Measurements from ENCODE around the gene PLXDC2.
A peak's percentile ranks its signal among the peaks of the same experiment; 100 is the strongest.

The PLXDC2 gene

DNA sequence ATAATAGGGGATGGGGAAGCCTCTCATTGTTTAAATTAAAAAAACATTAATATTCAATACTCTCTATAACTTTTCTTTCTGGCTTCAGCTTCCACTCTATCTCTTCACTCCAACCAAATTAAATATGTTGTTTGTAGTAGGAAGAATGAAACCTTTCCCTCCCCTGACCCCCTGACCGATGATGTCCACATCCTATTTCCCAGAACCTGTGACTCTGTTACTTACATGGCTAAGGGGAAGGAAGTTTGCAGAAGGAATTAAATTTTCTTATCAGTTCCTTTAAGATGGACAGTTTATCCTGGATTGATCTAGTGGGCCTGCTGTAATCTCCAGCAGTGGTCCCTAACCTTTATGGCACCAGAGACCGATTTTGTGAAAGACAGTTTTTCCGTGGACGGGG, 130.0 kb downstream of the PLXDC2 start:
- DNase-seq = no peak

DNA sequence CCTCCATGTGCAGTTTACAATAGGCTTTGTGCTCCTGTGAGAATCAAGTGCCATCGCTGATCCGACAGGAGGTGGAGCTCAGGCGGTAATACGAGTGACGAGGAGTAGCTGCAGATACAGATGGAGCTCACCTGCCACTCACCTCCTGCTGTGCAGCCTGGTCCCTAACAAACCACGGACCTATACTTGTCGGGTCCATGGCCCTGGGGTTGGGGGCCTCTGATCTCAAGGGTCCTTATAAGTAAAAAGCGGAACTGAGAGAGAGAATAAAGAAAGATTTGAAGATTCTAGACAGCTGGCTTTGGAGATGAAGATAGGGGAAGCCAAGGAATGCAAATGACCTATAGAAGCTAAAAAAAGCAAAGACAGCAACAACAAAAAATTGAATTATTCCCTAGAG, 130.6 kb downstream of the PLXDC2 start:
- no peak for DNase-seq

DNA sequence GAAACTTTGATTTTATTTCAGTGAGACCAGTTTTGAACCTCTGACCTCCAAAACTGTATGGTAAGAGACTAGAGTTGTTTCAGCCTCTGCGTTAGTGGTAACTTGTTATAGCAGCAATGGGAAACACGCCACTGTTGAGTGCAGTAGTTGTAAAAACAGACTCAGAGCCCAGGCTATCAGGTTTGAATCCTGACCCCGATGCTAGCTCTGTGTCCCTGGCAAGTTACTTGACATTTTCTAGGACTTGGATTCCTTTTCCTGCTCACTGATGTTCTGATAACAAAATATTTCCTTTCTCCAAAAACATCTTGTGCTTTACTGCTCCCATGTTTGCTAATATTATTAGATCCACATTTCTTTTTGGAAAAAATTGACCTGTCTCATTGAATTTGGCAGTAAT, 131.0 kb downstream of the PLXDC2 start:
- no peak for DNase-seq

DNA sequence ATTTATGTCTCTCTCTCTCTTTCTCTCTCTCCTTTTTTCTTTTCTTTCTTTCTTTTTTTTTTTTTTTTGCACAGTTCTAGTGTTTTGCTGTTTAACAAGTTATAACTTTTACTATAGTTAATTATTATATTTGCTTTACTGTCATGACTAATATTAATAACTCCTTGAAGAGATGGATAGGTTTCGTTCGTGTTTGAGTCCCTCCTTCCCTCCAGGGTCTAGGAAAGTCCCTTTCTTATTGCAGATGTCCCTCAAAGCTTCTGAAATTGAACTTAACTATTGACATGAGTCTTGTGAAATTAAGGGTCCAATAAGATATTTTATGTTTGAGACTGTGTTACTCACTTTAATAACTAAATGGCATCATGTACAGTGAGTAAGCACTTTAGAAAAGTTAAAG, 131.4 kb downstream of the PLXDC2 start:
- no peak for DNase-seq

DNA sequence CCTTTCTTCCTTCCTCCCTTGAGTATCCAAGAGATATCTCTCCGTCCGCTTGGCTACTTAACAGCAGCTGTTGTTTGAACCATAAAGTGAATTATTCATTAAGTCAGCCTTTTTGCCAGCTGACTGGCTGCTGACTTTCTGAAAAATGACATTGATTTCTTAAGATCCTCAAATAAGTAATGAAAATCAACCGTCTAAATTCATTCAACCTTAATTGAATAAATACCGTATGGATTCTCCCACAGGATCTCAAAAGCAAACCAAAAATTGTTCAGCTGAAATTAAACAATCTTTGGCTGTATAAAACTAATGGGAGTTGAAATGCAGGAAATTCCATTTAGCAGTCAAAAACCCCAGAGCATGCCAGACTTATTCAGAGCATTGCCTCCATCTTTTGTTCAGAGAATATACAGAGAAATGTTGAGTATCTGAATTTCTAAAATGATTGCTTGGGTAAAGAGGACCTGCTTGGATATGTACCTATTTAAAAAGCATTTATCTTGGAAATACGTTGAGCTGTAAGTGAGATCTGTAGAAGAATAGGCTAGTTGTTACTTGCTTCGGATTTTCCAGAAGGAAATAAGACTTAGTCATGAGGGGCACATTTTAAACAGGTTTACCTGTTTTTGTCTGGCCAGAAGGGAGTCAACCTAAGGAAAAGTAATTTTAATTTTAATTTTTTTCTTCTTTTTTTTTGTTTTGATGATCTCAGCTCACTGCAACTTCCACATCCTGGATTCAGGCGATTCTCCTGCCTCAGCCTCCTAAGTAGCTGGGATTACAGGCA, 136.2 kb downstream of the PLXDC2 start:
- peak in 1 of 2 experiments; percentile 65 for DNase-seq

DNA sequence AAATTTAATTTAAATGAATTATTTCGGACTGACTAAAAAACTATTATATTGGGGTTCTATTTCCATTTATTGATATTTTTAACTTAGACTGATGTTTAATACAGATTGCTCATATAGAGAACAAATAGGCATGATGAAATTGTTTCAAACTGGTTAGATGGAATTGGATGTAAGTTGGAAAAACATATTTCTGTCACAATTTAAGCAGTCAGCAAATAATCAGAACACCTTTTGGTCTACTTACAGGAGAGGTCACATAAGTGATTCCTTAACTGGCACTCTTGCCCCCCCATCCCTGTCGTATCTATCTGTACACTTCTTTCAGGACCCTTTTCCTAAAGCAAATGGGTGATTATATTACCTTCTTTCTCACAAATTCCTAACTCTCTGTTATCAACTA, 138.4 kb downstream of the PLXDC2 start:
- DNase-seq = no peak

DNA sequence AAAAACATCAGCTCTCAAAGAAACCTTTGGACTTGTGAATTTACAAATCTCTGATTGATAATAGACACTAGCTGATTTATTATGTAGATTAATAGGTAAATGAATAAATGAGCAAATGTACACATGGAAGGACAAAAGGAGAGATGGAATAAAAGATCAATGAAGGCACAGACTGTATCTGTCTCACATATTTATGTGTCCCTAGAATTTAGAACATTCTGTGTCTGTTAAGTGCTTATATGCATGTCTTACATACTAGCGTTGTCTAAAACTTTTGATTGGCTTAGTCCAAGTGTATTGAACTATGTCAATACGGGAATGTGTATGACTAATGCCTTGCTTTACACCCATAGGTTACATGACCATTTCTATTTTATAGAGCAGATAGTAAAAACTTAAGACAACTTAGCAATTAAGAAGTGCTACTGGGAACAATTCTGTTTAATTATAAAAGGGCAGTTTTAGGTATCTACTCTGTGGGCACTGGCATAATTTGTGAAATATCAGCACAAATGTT, 140.3 kb downstream of the PLXDC2 start:
- DNase-seq = no peak

DNA sequence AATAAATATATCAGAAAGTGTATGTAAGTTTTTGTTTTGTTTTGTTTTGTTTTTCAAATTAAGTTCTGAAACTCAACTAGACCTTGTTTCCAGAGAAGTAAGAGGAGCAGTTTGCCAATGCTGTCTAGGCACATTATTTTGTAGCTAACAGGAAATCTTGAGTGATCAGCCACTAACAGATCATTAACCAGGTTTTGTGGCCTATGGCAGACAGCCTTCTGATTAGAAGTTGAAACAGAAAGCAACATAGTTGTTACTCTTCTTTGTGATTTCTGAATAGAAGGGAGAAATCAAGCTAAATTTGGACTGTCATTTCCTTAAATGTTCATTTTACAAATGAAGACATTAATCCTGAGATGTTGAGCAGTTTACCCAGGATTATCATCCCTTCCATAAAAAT, 142.6 kb downstream of the PLXDC2 start:
- no peak for DNase-seq

DNA sequence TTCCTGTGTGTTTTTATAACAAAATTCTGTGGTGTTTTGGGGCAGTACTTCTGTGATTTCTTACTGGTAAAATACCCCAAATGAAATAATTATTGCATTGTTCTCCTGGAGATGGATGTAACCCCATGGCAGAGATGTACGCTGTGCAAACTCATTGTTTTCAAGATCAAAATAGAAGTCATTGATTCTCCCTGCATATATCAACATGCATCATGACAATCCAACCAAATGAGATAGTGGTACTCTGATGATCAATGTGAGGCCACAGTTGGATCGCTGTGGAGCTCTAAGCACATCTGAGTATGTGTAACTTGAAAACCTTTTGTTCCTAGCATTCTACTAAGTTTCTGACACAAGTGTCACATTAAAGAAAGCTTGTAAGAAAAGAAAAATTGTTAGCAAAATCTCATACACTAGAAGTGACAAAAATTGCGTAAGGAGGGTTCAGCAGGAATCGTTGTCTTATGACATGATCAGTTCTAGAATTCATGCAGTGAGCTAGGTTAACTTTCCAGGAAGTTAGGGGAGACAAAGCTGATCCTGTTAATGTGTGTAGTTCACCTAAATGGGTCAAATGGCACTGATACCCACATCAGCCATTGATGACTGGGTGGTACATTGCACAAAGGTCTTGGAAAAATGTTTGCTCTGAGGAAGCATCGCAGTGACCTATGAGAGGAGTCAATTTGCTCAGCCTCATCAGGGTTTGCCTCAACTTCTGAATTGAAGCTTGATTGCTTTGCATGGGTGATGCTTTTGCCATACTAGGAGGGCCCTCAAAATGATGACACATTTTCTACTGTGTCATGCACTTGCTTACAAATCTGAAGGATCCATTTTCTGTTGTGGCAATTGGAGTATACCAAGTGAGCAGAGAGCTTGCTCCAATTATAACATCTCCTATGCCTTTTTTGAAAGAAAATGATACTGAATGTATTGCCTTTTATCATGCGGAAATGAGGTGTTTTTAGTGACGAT, 145.1 kb downstream of the PLXDC2 start:
- DNase-seq = no peak

DNA sequence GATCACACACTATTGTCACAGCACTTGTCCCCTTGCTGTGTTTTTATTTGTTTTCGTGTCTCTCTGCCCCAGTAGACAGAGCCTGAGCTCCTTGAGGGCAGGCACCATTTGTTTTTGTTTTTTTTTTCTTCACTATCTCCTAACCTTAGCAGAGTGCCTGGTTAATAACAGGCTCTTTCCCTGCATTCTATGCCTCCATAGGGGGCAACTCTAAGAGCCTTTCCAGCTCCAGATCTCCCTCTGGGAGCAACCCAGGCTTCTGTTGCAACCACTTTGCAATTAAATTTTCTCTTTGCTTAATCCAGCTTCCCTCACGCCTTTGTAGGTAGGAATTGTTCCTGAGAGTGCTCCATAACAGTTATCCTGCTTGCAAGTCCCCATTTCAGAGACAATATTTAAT, 148.4 kb downstream of the PLXDC2 start:
- DNase-seq = no peak

DNA sequence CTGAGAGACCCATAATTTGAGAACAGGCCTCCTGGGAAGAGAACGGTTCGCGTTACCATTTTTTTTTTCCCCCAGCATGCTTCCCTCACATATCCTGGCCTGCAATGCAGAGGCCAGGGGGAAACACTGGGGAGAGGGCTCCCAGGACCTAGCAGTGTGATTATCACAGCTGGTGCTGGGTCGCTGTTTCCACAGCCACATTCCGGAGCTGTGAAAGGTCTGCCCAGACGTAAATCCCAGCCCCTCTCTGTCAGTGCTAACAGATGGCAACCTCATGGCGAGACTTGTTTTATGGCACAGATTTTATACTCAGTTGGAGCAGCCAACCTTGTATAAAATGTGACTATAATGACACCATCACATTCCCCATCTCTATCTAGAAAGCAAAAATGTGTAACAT, 150.5 kb downstream of the PLXDC2 start:
- peak; percentile 38 to 82 for DNase-seq

DNA sequence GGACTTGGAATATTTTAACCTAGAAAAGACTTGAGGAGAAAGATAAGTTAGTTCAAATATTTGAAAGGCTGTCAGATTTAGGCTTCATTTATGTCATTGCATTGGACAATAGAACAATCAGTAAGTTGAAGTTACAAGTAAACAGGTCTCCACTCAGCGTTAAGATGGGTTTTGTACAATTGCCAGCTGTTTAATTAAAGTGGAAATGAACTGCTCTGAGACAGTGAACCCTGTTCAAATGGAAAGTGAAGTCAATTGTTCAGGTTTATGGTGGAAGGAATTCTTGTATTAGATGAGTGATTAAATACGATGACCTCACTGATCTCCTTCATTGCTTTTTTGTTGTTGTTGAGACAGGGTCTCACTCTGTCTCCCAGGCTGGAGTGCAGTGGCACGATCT, 151.7 kb downstream of the PLXDC2 start:
- no peak for DNase-seq

DNA sequence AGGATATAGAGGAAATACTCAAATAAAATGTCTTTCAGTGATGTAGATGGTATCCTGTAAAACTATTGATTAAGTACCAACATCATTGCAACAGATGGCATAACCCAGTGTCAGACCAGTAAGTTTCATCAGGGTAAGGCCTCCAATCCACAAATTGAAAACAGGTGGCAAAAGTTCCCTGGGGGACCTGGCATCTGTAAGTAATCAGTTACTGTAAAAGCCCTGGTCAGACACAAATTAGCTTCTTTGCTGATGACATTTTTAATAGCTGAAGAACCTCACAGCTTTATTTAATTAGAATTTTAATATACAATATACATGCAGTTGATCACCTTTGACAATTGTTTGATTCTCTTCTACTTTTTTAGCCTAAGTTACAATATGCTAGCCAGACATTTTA, 152.5 kb downstream of the PLXDC2 start:
- no peak for DNase-seq

DNA sequence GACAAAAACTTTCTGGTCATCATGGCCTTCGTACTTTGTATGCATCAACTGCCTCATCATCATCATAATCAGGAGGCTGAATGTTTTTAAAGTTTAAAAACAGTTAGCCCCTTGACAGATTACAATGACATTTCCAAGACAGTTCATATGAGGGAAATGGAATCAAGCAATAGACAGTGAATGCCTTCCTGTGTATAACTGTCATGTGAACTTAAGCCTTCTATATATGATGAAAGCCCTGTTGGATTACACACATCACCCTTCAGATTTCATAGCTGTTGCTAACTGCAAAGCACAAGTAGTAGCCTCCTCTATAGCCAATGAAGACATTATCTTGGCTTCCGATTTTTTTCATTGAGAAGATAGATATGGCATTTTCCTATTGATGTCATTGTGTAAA, 154.0 kb downstream of the PLXDC2 start:
- no peak for DNase-seq

DNA sequence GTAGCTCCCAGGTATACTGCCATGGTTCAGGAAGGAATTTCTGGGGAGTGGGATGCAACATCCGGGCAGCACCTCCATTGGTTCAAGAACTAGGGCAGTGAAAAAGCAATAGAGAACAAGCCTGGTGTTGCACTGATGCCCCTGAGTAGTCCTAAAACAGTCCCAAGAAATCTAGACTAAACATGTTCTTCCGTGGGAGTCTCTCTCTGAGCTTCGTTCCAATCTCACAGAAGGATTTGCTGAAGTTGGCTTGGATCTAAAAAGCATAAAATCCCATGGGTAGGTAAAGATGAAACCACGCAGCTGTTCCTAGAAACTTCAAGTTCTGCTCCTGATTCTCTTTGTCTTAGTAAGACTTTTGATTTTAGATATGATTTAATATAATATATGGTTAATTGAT, 154.5 kb downstream of the PLXDC2 start:
- DNase-seq = no peak

DNA sequence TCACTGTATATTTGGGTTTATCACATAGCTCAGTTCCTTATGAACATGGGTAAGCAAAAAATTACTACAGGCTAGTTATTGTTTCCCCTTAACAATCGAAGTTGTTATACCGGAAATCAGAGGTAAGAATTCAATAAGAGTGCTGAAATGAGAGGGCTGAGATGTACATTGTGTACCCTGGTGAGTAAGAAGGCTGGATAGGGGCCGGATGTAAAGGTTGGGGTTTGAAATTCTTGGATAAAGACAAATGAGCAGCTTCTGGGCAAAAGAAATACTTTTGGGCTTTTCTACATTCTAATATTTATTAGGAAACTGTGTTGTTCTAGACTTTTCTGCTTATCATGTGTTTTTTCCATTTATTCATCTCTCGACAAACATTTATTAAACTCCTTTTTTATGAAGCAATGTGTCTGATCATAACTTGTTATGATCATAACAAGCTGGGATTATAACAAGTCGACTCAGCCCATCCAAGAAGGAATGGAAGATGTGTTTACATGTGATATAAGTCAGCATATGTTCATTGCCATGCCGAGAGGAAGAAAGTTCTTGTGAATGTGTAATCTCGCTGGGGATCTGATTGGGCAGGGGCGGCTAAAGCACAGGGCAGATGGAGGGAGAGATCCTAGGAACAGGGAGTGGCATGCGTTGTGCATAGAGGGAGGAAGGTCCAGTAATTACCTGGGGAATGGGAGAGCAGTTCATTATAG, 155.3 kb downstream of the PLXDC2 start:
- DNase-seq = no peak

DNA sequence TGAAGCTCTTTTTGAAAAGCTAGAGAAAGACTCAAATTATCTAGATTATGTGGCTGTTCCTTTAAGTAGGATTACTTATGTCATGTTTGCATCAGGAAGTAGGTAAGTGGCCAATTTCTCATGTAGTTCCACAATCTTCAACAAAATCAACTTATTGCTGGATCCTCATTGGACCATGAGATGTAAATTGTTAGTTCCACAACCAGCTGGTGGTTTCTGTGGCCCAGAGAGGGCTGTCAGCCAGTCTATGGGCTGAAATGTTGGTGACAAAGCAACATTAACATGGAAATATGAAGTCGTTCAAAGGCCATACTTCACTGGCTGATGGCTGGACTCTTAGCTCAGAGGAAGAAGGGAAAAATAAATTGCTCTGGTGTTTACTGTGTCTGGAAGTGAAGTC, 157.9 kb downstream of the PLXDC2 start:
- DNase-seq = no peak

DNA sequence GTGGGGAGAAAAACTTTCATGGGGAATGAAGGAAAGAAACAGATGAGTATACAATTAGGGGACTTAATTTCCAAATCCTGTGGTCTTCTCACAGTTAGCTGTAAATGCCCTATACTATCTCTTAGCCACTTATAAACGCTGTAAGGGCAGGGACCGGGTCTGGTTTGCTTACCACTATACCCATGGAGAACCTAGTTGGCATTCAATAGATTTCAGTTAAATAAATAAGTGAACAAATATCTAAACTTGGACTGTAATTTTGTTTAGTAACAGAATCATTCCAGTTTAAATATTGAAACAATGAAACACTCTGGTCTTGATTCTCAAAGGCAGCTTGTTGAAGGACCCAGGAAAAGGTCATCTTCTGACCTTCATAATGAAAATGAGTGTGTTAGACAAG, 158.3 kb downstream of the PLXDC2 start:
- DNase-seq = no peak

DNA sequence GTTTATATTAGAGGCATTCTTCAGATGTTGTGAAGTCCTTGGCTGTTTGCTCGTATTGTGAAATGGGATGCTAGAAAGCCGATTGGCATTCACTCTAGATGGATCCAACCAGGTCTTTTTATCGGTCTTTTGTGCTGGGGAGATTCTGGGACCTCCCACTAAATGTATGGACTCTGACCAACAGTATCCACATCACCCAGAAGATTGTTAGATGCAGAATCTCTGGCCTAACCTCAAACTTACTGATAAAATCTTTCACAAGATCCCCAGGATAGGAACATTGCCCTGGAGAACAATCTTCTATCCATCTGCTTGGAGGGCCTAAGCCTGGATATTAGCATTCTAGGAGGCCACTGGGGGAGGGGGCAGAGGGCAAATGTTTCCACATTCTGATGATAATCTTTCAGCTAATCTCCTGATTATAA, 160.9 kb downstream of the PLXDC2 start:
- no peak for DNase-seq

DNA sequence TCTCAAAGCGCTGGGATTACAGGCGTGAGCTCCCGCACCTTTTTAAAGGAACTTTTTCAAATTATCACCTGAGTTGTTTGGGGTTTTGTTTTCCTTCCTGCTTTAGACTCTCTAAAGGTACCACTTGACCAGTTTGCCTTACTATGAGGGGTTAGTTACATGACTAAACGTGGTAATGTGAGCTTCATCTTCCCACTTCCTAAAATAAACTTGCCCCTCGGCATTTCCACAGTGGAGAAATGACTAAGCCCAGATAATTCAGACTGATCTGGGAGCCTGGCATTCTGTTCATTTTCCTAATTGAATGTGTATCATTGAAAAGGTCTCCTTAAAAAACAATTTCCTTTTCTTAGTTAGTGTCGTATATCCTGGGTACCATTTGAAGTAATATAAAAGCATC, 163.4 kb downstream of the PLXDC2 start:
- no peak for DNase-seq

DNA sequence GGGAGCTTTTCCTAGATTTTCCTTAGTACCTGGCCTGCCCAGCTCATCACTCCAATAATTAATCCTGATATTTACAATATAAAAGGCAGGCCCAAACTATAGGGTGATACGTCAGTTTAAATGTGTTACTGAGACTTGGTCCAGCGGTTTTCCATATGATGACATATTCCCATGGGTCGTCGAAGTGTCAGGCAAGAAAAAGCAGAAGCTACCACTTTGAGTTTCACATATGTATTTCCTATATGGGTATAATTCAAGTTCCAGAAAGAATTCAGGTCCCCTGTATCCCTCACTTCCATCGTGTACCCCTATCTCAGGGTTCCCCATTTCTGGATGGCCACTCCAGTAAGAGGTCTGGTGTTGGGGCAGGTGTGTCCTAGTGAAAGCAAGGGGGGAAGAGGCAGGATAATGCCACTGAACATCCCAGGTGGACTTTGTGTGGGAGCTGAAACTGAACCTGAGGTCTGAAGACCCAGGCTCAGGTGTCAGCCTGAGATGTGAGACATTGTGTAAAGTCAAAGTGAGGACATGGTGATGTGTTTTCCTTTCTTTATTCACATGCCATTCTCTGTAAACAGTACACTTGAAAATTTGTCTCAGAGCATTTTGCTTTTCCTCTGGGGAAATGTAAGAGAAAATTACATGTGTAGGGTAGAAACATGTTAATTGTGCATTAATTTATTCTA, 167.8 kb downstream of the PLXDC2 start:
- no peak for DNase-seq

DNA sequence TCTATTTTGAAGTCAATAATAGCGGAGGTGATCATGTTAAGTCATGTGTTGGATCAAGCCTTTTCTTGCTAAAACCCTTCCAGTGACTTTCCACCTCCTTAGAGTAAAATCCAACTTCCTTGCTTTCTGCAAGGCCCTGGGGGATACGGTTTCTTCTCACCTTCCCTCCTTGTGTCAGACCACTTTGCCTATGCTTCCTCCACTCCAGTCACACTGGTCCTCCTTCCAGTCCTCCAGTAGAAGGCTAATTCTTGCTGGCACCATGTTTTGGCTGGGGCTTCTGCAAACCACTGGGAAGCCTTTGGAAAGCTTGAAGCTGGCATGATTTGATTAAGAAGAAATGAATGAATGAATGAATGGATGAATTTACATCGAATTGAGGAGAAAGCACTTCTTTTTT, 169.5 kb downstream of the PLXDC2 start:
- DNase-seq = no peak

DNA sequence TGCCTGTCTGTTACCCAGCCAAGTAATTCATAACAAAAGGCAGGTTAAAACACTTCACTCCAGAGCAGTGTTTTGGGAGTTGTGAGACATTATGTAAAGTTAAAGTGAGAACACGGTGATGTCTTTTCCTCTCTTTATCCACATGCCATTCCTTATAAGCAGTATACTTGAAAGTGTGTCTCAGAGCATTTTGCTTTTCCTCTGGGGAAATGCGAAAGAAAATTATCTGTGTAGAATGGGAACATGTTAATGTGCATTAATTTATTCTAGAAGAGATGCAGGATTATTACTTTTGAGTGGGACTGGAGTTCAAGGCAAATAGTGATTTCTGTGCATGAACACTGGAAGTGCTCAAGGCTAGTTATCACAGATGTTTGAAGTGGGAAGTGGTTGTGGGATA, 170.4 kb downstream of the PLXDC2 start:
- DNase-seq = no peak
